IgD-negative memory B cell (primary cell): ENCODE measurements around the gene ZC3H10. TPM values are rescaled to one million over a fixed set of nuclear protein-coding genes. Genes with fewer than 3 reads are reported as not detected.
A peak's percentile ranks its signal among the peaks of the same experiment; 100 is the strongest.
"Not testable (repeated sequence)": the region's sequence is repeated elsewhere in the genome, so short reads cannot be mapped to it uniquely, and the experiment has no call there.

ENCODE experiments used
- H3K27ac Mint-ChIP-seq, 3 donors: one replicate each; pipeline ENCODE4 v1.8.0; 2020 to 2022; ENCODE audit warnings: mild to moderate bottlenecking in 3 of 3, mixed read lengths in 3 of 3, moderate library complexity in 1 of 3
- H3K27me3 Mint-ChIP-seq: one replicate; pipeline ENCODE4 v1.8.0; 2021; ENCODE audit warnings: mixed read lengths
- H3K36me3 Mint-ChIP-seq: one replicate; pipeline ENCODE4 v1.8.0; 2020; ENCODE audit warnings: mild to moderate bottlenecking, mixed read lengths
- H3K4me1 Mint-ChIP-seq, 3 donors: one replicate each; pipeline ENCODE4 v1.8.0; 2020 to 2022; ENCODE audit warnings: mixed read lengths in 3 of 3, mild to moderate bottlenecking in 1 of 3
- H3K4me3 Mint-ChIP-seq, 4 donors: one replicate each; pipeline ENCODE4 v1.8.0; 2020 to 2022; ENCODE audit warnings: mild to moderate bottlenecking in 4 of 4, mixed read lengths in 4 of 4, moderate library complexity in 3 of 4
- H3K9me3 Mint-ChIP-seq, 3 donors: one replicate each; pipeline ENCODE4 v1.8.0; 2020 to 2021; ENCODE audit warnings: mixed read lengths in 3 of 3, mild to moderate bottlenecking in 1 of 3
- polyA plus RNA-seq: library from polyadenylated mRNA; unstranded; fragments of 300-500 nt; fragmentation: Illumina TruSeq; gene quantifications from one replicate; pipeline ENCODE4 v1.2.3, GENCODE V29; 2021

The ZC3H10 gene
- polyA plus RNA-seq, 1 donor from 2014 or later, result 2.9 TPM

GRCh38 chr12:56114084-56114483 lies 4.0 kb upstream of the ZC3H10 start:
- Mint-ChIP-seq H3K27me3 (no peaks in the 10 kb centered on the region), H3K27ac (peak overlapping the region in 1 of 3 donors; percentile 21), H3K4me1 (peaks cover 13 to 18% (median 17%) of the 10 kb centered on the region in 3 donors), H3K36me3 (peaks cover 15% of the 10 kb centered on the region), H3K9me3 (no peaks in the 10 kb centered on the region), H3K4me3 (peak overlapping the region in 3 of 4 donors; percentile 54 to 72 (median 70))

DNA sequence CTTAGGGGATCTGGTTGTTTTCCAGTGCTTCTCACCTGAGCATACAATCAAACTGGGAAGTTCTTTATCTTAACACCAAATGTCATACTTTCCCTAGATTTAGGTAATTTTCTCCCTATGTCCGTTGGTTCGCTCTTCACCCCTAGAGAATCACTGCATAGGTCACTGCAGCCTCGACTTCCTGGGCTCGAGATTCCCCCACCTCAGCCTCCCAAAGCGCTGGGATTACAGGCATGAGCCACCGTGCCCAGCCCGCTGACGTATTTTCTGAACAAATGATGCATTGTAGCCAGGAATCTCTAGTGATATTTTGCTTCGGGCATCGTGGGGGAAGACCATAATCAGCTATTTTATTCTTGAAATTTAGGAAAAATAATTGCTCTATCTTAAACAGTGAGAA lies 2.7 kb upstream of the ZC3H10 start:
- H3K27ac Mint-ChIP-seq, result peak overlapping the region; percentile 88 to 99 (median 96)
- H3K4me3 Mint-ChIP-seq, result peak overlapping the region; percentile 85 to 99 (median 96)
- no peaks in the 10 kb centered on the region for H3K9me3 Mint-ChIP-seq
- H3K36me3 Mint-ChIP-seq, result peaks cover 15% of the 10 kb centered on the region
- no peaks in the 10 kb centered on the region for H3K27me3 Mint-ChIP-seq
- H3K4me1 Mint-ChIP-seq, result peaks cover 18 to 24% (median 23%) of the 10 kb centered on the region in 3 donors

DNA sequence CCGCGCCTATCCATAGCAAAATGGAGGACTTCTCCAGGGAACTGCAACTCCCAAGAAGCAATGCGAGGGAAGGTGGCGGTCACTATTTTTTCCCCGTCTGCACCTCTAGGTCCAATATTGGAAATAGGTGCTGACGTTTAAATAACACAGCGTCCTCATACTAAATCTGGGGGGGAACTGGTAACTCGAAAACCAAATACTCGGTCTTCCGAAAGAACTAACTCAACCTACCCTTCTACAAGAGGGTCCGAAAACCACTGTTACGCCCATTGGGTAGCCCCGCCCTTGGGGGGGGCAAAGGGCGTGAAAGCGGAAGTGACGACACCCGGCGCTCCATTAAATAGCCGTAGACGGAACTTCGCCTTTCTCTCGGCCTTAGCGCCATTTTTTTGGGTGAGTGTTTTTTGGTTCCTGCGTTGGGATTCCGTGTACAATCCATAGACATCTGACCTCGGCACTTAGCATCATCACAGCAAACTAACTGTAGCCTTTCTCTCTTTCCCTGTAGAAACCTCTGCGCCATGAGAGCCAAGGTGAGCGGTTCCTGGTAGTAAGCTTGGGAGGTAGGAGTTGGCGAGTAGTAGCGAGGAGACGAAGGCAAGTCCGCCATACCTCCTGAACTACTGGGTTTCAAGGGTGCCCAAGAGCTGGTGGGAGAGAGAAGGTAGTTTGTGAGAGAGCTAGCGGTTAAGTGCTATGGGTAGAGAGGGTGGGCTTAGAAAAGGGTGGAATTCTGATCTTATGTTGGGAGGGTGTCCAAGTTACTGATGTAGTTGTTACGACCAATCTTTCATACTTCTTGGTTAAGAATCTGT lies 1.6 kb upstream of the ZC3H10 start, which contains the start of gene RPL41:
Gene RPL41, plus strand, starts transcription at position 367 of the 815 bp plus-strand sequence.
- Mint-ChIP-seq H3K9me3 (no peaks in the 10 kb centered on the region), H3K36me3 (peaks cover 11% of the 10 kb centered on the region), H3K27me3 (no peaks in the 10 kb centered on the region), H3K4me1 (peaks cover 18 to 24% (median 23%) of the 10 kb centered on the region in 3 donors), H3K27ac (peak within 1 kb of the TSS; percentile 88 to 99 (median 96)), H3K4me3 (peak within 1 kb of the TSS; percentile 85 to 99 (median 96))

DNA sequence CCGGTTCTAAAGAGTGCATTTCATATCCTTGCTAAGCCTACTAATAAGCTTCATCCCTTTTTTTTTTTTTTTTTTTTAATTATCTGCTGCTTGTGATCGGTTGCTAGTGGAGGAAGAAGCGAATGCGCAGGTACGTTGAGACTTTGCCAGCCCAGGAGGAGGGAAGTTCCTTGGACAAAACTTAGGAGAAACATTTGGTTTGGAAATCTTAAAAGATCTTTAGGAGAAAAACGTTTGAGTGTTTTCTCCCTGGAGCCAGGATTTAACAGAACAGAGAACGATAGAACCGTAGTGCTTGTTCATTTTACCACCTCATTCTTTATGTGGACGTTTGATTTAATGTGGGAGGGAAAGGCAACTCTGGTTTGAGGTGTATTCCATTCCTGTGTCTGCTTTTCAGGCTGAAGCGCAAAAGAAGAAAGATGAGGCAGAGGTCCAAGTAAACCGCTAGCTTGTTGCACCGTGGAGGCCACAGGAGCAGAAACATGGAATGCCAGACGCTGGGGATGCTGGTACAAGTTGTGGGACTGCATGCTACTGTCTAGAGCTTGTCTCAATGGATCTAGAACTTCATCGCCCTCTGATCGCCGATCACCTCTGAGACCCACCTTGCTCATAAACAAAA lies 872 bp upstream of the ZC3H10 start:
- H3K4me1 Mint-ChIP-seq, result peaks cover 18 to 24% (median 23%) of the 10 kb centered on the region in 3 donors
- H3K4me3 Mint-ChIP-seq, result peak overlapping the region; percentile 85 to 99 (median 96)

GRCh38 chr12:56118688-56119357 lies 757 bp downstream of the ZC3H10 start:
- Mint-ChIP-seq H3K27ac (peak overlapping the region; percentile 88 to 99 (median 96)), H3K36me3 (peaks cover 8% of the 10 kb centered on the region), H3K4me1 (peaks cover 18 to 24% (median 23%) of the 10 kb centered on the region in 3 donors), H3K27me3 (no peaks in the 10 kb centered on the region), H3K4me3 (peak overlapping the region; percentile 85 to 99 (median 96)), H3K9me3 (no peaks in the 10 kb centered on the region)

More for the DNA sequence above, 872 bp upstream of the ZC3H10 start:
- not testable (repeated sequence) for H3K27me3 Mint-ChIP-seq, H3K9me3 Mint-ChIP-seq
- Mint-ChIP-seq H3K27ac (peak overlapping the region; percentile 88 to 99 (median 96)), H3K36me3 (peaks cover 11% of the 10 kb centered on the region)

GRCh38 chr12:56119361-56119796 lies 1.3 kb downstream of the ZC3H10 start:
- H3K36me3 Mint-ChIP-seq, result peaks cover 8% of the 10 kb centered on the region
- peaks cover 18 to 26% (median 23%) of the 10 kb centered on the region in 3 donors for H3K4me1 Mint-ChIP-seq
- peak overlapping the region; percentile 65 to 99 (median 88) for H3K27ac Mint-ChIP-seq

GRCh38 chr12:56120158-56120846 lies 2.2 kb downstream of the ZC3H10 start:
- H3K36me3 Mint-ChIP-seq, result peaks cover 8% of the 10 kb centered on the region
- no peak overlapping the region for H3K27ac Mint-ChIP-seq
- no peaks in the 10 kb centered on the region for H3K9me3 Mint-ChIP-seq
- H3K4me3 Mint-ChIP-seq, result no peak overlapping the region
- H3K27me3 Mint-ChIP-seq, result no peaks in the 10 kb centered on the region
- H3K4me1 Mint-ChIP-seq, result peaks cover 18 to 27% (median 22%) of the 10 kb centered on the region in 3 donors

More at GRCh38 chr12:56119361-56119796, 1.3 kb downstream of the ZC3H10 start:
- H3K4me3 Mint-ChIP-seq, result peak overlapping the region; percentile 85 to 99 (median 96)
- no peaks in the 10 kb centered on the region for H3K9me3 Mint-ChIP-seq
- H3K27me3 Mint-ChIP-seq, result no peaks in the 10 kb centered on the region

- no peaks in the 10 kb centered on the region for H3K27me3 Mint-ChIP-seq
- H3K4me1 Mint-ChIP-seq, result peaks cover 22 to 28% (median 24%) of the 10 kb centered on the region in 3 donors
- H3K4me3 Mint-ChIP-seq, result no peak overlapping the region
- no peak overlapping the region for H3K27ac Mint-ChIP-seq
- H3K36me3 Mint-ChIP-seq, result peaks cover 8% of the 10 kb centered on the region
- H3K9me3 Mint-ChIP-seq, result no peaks in the 10 kb centered on the region
Measured at GRCh38 chr12:56121204-56121870, 3.3 kb downstream of the ZC3H10 start.

- no peak overlapping the region for H3K27ac Mint-ChIP-seq
- peak overlapping the region in 1 of 4 donors; percentile 3 for H3K4me3 Mint-ChIP-seq
- H3K9me3 Mint-ChIP-seq, result no peaks in the 10 kb centered on the region
- H3K4me1 Mint-ChIP-seq, result peaks cover 27 to 39% (median 31%) of the 10 kb centered on the region in 3 donors
- peaks cover 4% of the 10 kb centered on the region for H3K36me3 Mint-ChIP-seq
- H3K27me3 Mint-ChIP-seq, result peaks cover under 1% of the 10 kb centered on the region
Measured at GRCh38 chr12:56122637-56123036, 4.6 kb downstream of the ZC3H10 start.

DNA sequence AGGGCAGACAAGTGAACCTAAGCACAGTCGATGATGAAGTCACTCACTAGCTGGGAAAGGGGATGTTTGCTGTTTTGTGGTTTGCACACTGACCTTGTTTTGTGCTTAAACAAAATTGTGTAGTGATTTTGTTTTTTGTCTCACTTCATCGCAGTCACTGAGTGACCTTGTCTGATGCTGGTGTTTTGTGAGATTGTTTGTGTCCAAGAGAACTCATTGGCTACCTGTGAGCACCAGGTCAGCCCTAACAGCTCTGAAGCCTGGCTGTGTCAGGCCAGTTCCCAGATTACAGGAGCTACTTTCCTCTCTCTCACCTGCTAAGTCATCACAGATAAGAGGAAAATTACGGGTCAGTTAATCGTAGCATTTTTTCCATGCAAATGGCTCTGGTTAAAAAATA lies 6.1 kb downstream of the ZC3H10 start:
- peaks cover 2% of the 10 kb centered on the region for H3K36me3 Mint-ChIP-seq
- no peaks in the 10 kb centered on the region for H3K9me3 Mint-ChIP-seq
- peaks cover 2% of the 10 kb centered on the region for H3K27me3 Mint-ChIP-seq
- peak overlapping the region in 2 of 3 donors; percentile 55 to 62 for H3K27ac Mint-ChIP-seq
- peaks cover 22 to 29% (median 25%) of the 10 kb centered on the region in 3 donors for H3K4me1 Mint-ChIP-seq
- peak overlapping the region in 1 of 4 donors; percentile 8 for H3K4me3 Mint-ChIP-seq

GRCh38 chr12:56126732-56127239 lies 8.7 kb downstream of the ZC3H10 start:
- H3K4me3 Mint-ChIP-seq, result peak overlapping the region; percentile 74 to 99 (median 96)
- peaks cover 31 to 38% (median 33%) of the 10 kb centered on the region in 3 donors for H3K4me1 Mint-ChIP-seq
- peaks cover 8% of the 10 kb centered on the region for H3K36me3 Mint-ChIP-seq
- peaks cover 2% of the 10 kb centered on the region for H3K27me3 Mint-ChIP-seq
- no peaks in the 10 kb centered on the region for H3K9me3 Mint-ChIP-seq
- peak overlapping the region; percentile 92 to 98 (median 95) for H3K27ac Mint-ChIP-seq

GRCh38 chr12:56127485-56127887 lies 9.4 kb downstream of the ZC3H10 start:
- H3K27me3 Mint-ChIP-seq, result peaks cover 2% of the 10 kb centered on the region
- peak overlapping the region; percentile 93 to 99 (median 98) for H3K4me3 Mint-ChIP-seq
- H3K27ac Mint-ChIP-seq, result peak overlapping the region; percentile 92 to 98 (median 95)
- peaks cover 32 to 39% (median 33%) of the 10 kb centered on the region in 3 donors for H3K4me1 Mint-ChIP-seq
- no peaks in the 10 kb centered on the region for H3K9me3 Mint-ChIP-seq
- peaks cover 9% of the 10 kb centered on the region for H3K36me3 Mint-ChIP-seq

DNA sequence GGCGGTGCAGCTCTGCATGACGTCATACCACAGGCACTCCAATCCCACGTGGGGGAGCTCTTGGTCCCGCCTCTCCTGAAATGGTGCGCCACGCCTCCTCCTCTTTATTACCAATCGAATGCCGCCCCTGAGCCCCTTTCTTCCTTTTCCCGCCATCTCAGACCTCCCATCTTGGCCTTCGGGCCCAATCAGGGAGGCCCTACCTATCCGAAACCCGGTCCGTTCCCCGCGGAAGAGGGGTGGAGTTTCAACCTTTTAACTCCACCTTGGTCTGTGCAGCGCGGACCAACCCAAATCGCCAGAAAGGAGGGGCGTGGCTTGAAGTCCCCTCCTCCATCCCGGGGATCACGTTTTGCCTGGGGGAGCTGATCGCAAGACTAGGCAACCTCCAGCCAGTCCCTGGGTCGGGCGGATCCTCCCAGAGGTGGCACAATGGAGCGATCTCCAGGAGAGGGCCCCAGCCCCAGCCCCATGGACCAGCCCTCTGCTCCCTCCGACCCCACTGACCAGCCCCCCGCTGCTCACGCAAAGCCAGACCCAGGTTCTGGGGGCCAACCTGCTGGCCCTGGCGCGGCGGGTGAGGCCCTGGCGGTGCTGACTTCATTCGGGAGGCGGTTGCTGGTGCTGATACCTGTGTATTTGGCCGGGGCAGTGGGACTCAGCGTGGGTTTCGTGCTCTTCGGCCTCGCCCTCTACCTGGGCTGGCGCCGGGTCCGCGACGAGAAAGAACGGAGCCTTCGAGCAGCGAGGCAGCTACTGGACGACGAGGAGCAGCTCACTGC lies 10.0 kb downstream of the ZC3H10 start, which contains the start of gene ESYT1:
Gene ESYT1, plus strand, starts transcription at position 380 of the 782 bp plus-strand sequence. Its CDS starts 53 bp downstream, at position 433.
- peaks cover 32 to 39% (median 33%) of the 10 kb centered on the region in 3 donors for H3K4me1 Mint-ChIP-seq
- H3K36me3 Mint-ChIP-seq, result peaks cover 9% of the 10 kb centered on the region
- peak within 1 kb of the TSS; percentile 93 to 99 (median 98) for H3K4me3 Mint-ChIP-seq
- peak within 1 kb of the TSS; percentile 92 to 98 (median 95) for H3K27ac Mint-ChIP-seq
- no peaks in the 10 kb centered on the region for H3K9me3 Mint-ChIP-seq
- H3K27me3 Mint-ChIP-seq, result peaks cover 2% of the 10 kb centered on the region
